HG03460 (cell line): ENCODE data around the gene NUDT3.
"Not testable (repeated sequence)": the region's sequence is repeated elsewhere in the genome, so short reads cannot be mapped to it uniquely, and the experiment has no call there.

ENCODE experiments used
- ATAC-seq: cut with Tn5 transposase; IDR thresholded peaks from one replicate; pipeline ENCODE4 v1.9.1; 2021; ENCODE audit not compliant: unreplicated experiment

Gene NUDT3

GRCh38 chr6:34267746-34268145, 124.7 kb downstream of the NUDT3 start:
- ATAC-seq: no peak

- not testable (repeated sequence) for ATAC-seq
These were observed 129.0 kb downstream of the NUDT3 start for GRCh38 chr6:34263484-34263883.

GRCh38 chr6:34260576-34261267, 131.7 kb downstream of the NUDT3 start:
- ATAC-seq: no peak

- no peak for ATAC-seq
These were observed 132.9 kb downstream of the NUDT3 start for GRCh38 chr6:34259529-34260069.

- not testable (repeated sequence) for ATAC-seq
These were observed 140.1 kb downstream of the NUDT3 start for GRCh38 chr6:34252395-34252794.

GRCh38 chr6:34249469-34250261, 142.8 kb downstream of the NUDT3 start:
- ATAC-seq: peak; percentile 7

- peak; percentile 68 for ATAC-seq
These were observed 143.6 kb downstream of the NUDT3 start, which contains the start of gene SMIM29 for GRCh38 chr6:34248727-34249468. SMIM29 (minus strand) TSS chr6:34249006; CDS start chr6:34247791, 1,215 bp downstream.

GRCh38 chr6:34248198-34248726, 144.2 kb downstream of the NUDT3 start:
- ATAC-seq: peak; percentile 28

- ATAC-seq: no peak
These were observed 144.8 kb downstream of the NUDT3 start for GRCh38 chr6:34247481-34248197.

GRCh38 chr6:34246563-34247391, 145.7 kb downstream of the NUDT3 start:
- no peak for ATAC-seq

- ATAC-seq: no peak
These were observed 146.3 kb downstream of the NUDT3 start for GRCh38 chr6:34246249-34246562.

- ATAC-seq: not testable (repeated sequence)
These were observed 146.7 kb downstream of the NUDT3 start for GRCh38 chr6:34245761-34246140.

- ATAC-seq: not testable (repeated sequence)
These were observed 147.3 kb downstream of the NUDT3 start for GRCh38 chr6:34245032-34245760.

GRCh38 chr6:34243901-34244884, 148.3 kb downstream of the NUDT3 start:
- ATAC-seq: no peak

- ATAC-seq: no peak
These were observed 149.2 kb downstream of the NUDT3 start for GRCh38 chr6:34243131-34243771.

GRCh38 chr6:34242252-34243130, 150.0 kb downstream of the NUDT3 start:
- ATAC-seq: no peak
